Fibroblast of peridontal ligament (primary cell): Measurements from ENCODE around the gene FAM120AOS.

Source experiments
- DNase-seq: peaks from one replicate; pipeline ENCODE4 v3.0.0-alpha.2; 2010; ENCODE audit errors: extremely low read depth

FAM120AOS gene

GRCh38 chr9:93453047-93453914, at the start of gene FAM120AOS:
Gene FAM120AOS, minus strand, starts transcription at chr9:93453581. Its CDS starts 872 bp downstream, at chr9:93452709.
- peak; percentile 94 for DNase-seq

GRCh38 chr9:93501406-93501805, 48.0 kb upstream of the FAM120AOS start:
- peak; percentile 58 for DNase-seq

DNA sequence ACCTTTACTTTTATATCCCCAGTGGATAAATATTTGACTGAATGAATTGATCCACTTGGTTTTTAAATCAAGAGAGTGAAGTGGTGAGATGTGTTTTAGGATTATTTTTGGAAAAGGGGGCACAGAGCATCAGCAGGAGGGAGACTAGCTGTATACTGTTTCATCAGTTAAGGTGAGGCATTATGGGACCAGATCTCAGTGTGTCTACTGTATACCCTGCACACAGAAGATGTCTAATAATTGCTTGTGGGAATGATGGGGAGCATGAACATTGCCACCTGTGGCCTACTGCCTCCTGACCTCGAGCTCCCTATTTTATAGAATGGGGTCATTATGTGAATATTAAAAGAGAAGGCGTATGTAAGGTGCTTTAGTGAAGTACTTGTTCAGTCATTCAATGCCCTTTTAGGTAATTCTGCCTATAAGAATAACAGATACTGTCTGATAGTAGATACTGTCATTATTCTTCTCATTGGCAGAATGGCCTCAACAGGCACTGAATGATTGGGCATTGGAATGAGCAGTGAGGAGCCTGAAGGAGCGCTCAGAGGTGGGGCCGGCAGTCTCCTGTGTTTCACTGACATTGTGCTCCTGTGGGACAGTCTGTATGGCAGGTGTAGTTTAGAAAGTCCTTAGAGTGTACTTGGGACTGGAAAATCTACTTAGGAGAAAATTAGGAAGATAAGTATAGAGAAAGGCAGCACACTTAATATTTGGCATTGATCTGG, 47.4 kb upstream of the FAM120AOS start:
- no peak for DNase-seq

- no peak for DNase-seq
Observed at GRCh38 chr9:93496285-93496684, 42.9 kb upstream of the FAM120AOS start.

- no peak for DNase-seq
Observed at GRCh38 chr9:93493949-93494348, 40.6 kb upstream of the FAM120AOS start.

GRCh38 chr9:93492327-93492726, 38.9 kb upstream of the FAM120AOS start:
- no peak for DNase-seq

DNA sequence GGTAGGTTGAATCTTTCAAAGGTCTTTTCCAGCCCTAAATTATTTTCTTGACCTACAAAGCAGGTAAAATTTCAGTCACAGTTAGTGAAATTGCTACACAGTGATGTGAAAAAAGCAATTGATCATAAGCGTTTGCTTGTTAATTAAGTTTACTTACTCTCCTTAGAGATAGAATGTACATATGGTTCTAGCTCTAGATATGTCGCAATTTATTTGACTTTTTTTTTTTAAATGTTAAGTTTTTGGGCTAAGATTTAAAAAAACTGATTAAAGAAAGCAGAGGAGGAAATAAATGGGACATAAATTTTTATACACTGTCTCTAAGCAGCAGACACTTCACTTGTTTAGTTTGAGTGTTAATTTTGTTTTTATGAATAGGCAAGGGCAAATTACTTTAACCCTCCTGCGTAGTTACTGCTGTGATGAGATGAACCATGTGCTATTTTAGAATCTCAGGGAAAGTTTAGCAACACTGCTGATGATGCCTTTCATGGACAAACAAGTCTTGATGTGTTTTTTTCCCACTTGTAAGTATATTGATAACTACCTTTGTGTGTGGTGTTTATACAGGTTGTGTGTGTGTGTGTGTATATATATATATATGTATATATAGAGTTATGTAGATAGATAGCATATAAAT, 38.3 kb upstream of the FAM120AOS start:
- DNase-seq = no peak

- no peak for DNase-seq
Observed at GRCh38 chr9:93488244-93488643, 34.9 kb upstream of the FAM120AOS start.

- DNase-seq = peak; percentile 40
Observed at GRCh38 chr9:93486268-93486667, 32.9 kb upstream of the FAM120AOS start.

- no peak for DNase-seq
Observed at GRCh38 chr9:93483497-93483896, 30.1 kb upstream of the FAM120AOS start.

DNA sequence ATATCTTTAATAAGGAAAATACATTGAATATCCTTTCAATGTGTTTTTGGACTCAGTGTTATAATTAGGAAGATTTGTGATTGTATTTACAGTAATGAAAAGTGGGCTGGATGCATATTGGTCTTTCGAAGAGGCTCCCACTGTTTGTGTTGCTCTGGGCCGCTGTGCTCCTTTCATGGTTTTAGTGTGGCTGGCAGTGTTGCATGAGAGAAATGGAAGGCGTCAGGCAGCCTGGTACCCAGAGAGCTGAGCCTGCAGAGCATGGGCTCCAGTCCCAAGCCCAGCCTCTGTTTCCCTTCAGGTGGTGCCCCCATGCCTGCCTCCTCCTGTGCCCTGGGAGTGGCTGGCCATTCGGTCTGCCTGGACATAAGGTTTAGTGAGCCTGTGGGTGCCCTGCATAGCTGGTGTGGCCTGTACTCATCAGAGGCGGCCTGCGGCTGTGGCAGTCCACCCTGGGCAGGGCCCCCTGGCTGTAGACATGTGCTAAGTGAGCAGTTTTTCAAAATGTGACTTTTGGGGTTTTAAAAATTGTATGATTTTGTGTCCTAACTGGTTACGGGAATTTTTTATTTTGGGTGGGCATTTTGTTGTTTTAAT, 27.4 kb upstream of the FAM120AOS start:
- no peak for DNase-seq

- no peak for DNase-seq
Observed at GRCh38 chr9:93480262-93480661, 26.9 kb upstream of the FAM120AOS start.

GRCh38 chr9:93479726-93480125, 26.3 kb upstream of the FAM120AOS start:
- no peak for DNase-seq

DNA sequence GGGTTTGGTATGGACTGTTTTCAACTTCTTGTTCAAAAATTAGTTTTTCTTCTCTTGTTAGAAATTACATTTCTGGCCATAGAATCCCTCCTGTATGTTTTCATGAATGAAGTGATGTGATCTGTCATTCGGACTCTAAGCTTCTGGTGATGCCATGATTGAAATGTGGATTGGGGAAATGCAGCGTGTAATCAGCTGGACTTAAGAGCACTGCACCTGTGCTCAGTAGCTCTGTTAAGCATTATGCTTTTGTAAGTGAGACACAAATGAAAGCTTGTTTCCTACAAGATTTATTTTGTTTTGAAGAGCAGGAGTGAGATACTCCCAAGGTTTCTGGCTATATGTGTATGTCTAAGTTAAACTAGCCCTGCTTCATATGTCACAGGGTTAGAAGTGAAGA, 24.0 kb upstream of the FAM120AOS start:
- DNase-seq = no peak

DNA sequence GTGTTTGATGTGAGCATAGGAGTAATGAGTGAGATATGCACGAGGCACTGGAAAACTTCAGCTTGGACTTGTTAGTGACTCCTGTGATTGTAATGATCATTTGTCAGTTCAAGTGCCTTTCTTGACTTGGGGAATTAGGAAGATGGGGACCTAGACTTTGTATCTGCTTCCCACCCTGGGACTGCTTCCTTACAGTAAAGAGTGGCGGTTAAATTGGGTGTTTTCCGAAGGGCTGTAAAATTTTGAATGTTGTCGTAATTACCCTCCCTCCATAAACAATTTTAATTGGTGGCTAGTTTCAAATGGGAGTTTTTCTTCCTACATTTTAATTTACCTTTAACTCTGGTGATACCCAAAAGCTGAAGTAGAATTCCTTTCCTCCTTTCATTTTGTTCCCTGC, 23.5 kb upstream of the FAM120AOS start:
- no peak for DNase-seq

DNA sequence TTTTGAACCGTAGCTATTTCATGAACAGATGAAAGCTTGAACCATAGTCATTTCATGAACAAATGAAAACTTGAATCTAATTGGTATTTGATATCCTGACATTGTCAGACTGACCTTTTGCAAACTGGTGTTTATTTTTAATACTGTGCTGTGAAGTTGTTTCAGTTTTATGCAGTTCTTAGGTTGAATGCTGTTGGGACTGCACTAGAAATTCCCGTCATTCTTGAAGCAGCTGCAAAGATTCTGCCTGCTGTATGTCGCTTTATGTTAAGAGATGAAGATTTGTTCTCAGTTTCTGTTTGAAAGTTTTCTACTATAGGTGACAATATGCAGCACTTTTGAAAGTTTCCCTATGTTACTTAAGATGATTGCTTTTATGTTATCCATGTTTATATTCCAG, 22.5 kb upstream of the FAM120AOS start:
- DNase-seq = no peak

- no peak for DNase-seq
Observed at GRCh38 chr9:93475108-93475507, 21.7 kb upstream of the FAM120AOS start.

DNA sequence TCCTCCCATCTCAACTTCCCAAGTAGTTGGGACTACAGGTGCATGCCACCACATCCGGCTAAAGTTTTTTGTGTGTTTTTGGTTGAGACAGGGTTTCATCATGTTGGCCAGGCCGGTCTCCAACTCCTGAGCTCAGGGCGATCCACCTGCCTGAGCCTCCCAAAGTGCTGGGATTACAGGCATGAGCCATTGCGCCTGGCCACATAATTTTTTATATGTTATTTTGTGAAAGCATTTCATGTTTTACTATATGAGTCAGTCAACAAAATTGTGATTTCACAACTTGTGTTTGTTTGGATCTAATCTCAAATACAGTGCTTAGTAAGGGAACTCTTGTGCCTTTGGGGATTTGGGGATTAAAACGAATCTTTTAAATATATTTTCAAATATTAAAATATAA, 20.0 kb upstream of the FAM120AOS start:
- DNase-seq = peak; percentile 64

- no peak for DNase-seq
Observed at GRCh38 chr9:93471124-93471523, 17.7 kb upstream of the FAM120AOS start.

DNA sequence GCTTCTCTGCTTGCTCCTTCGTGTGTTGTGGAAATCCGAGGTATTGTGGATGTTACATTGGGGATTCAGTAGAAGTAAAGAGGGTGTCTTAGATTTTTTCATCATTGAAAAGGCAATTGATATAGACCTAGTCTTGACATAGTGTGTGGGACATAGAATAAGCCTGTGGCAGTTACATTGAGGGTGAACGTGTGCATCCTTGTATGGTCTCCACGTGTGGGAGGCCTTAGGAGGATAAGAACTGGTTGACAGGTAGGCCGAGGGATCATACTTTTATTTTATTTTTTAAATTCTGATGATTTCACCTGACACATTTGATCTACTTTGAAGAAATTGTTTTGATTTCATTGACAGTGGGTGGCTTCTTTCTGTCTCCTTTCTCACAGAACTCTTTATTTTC, 17.0 kb upstream of the FAM120AOS start:
- DNase-seq = no peak

DNA sequence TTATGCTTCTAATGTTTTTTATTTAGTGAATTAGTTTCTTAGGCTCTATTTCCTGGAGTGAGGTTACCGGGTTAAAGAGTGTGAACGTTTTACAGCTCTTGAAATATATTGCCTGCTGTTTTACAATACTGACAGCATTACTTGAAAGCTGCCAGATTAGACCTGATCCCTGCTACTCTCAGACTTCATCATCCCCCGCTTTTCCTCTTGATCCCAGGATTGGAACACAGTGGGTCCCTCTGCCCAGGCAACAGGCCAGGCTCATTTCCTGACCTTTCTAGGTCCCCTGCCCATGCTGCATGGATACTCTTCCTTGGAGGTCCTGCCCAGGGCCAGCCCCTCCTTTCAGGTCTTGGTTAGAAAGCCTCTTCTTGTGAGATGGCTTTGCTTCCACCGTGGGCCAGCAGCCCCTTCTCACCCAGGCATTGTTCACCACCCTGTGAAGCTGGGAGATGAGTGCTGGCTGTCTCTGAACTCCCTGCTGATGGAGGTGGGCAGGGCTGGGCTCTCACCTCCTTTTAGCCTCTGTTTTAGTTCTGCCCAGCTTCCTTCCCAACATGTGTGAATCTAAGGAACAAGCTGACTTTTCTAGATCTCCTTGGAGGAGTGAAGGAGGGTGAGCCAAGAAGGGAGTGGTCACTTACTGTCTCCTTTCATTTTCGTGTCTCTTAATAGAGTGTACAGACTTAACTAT, 15.5 kb upstream of the FAM120AOS start:
- DNase-seq = peak; percentile 63

GRCh38 chr9:93467462-93467861, 14.1 kb upstream of the FAM120AOS start:
- no peak for DNase-seq
